ENCODE data around the gene WSB1. TPM values are rescaled to one million over a fixed set of nuclear protein-coding genes. Genes with fewer than 3 reads are reported as not detected.

The WSB1 gene
- total and polyA plus RNA-seq, 10 of the 15 experiments (the other 5 are each of a cell fraction or from before 2014, with no cell fraction given), result 26.6 to 458 (median 101) TPM

DNA sequence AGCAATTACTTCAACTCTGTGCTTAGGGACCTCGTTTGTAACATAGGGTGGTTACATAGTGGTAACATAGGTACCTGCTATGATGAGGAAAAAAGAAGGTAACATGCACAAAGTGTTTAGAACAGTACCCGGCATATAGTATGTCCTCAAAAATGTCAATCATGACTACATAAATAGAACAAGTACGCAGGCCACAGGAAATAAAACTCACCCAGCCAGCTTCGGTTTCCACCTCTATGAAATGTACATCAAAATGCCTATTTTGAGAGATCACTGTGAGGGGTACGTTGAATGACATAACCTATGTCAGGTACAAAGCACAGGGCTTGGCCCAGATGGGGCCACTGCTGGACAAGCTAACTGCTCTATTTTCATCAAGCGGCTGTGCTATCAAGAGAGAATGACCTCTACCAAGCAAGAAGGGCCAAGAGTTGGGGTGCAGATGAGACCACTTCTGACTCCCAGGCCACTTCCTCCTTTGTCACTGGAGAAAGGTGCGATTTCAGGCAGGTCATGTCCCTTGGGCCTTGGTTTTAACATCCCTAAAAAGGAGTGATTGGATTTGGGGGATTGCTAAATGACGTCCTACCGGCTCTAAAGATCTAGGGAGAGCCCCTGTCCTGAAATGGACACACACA is 45.4 kb downstream of the WSB1 start (continued):
- no peak for TF ChIP-seq MTA2 (IDR thresholded peaks at IDR 0.05; ENCODE audit: low read depth)
- TF ChIP-seq IRF4 (IDR thresholded peaks at IDR 0.05; ENCODE audit: low read depth, low read length), result no peak
- no peak for TF ChIP-seq KAT2A (conservative IDR thresholded peaks at IDR 0.05; ENCODE audit: control insufficient read depth, low read depth, low read length)
- TF ChIP-seq, protein P1, sequence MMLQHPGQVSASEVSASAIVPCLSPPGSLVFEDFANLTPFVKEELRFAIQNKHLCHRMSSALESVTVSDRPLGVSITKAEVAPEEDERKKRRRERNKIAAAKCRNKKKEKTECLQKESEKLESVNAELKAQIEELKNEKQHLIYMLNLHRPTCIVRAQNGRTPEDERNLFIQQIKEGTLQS (IDR thresholded peaks at IDR 0.05; ENCODE audit: borderline replicate concordance, extremely low read depth, low read depth, low read length), result no peak
- no peak for TF ChIP-seq TARDBP (IDR thresholded peaks at IDR 0.05; ENCODE audit: borderline replicate concordance)
- TF ChIP-seq, protein P2, sequence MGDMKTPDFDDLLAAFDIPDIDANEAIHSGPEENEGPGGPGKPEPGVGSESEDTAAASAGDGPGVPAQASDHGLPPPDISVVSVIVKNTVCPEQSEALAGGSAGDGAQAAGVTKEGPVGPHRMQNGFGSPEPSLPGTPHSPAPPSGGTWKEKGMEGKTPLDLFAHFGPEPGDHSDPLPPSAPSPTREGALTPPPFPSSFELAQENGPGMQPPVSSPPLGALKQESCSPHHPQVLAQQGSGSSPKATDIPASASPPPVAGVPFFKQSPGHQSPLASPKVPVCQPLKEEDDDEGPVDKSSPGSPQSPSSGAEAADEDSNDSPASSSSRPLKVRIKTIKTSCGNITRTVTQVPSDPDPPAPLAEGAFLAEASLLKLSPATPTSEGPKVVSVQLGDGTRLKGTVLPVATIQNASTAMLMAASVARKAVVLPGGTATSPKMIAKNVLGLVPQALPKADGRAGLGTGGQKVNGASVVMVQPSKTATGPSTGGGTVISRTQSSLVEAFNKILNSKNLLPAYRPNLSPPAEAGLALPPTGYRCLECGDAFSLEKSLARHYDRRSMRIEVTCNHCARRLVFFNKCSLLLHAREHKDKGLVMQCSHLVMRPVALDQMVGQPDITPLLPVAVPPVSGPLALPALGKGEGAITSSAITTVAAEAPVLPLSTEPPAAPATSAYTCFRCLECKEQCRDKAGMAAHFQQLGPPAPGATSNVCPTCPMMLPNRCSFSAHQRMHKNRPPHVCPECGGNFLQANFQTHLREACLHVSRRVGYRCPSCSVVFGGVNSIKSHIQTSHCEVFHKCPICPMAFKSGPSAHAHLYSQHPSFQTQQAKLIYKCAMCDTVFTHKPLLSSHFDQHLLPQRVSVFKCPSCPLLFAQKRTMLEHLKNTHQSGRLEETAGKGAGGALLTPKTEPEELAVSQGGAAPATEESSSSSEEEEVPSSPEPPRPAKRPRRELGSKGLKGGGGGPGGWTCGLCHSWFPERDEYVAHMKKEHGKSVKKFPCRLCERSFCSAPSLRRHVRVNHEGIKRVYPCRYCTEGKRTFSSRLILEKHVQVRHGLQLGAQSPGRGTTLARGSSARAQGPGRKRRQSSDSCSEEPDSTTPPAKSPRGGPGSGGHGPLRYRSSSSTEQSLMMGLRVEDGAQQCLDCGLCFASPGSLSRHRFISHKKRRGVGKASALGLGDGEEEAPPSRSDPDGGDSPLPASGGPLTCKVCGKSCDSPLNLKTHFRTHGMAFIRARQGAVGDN (IDR thresholded peaks at IDR 0.05), result no peak
- no peak for TF ChIP-seq HDAC6 (IDR thresholded peaks at IDR 0.05; ENCODE audit: unreplicated experiment)
- 0 out of 2 replicates have a peak, but pooled peaks have one; percentile 33 for TF ChIP-seq ATF7 (IDR thresholded peaks at IDR 0.05; ENCODE audit: low read depth)
- TF ChIP-seq BACH1 (IDR thresholded peaks at IDR 0.05; ENCODE audit: borderline replicate concordance), result no peak
- TF ChIP-seq, protein P3, sequence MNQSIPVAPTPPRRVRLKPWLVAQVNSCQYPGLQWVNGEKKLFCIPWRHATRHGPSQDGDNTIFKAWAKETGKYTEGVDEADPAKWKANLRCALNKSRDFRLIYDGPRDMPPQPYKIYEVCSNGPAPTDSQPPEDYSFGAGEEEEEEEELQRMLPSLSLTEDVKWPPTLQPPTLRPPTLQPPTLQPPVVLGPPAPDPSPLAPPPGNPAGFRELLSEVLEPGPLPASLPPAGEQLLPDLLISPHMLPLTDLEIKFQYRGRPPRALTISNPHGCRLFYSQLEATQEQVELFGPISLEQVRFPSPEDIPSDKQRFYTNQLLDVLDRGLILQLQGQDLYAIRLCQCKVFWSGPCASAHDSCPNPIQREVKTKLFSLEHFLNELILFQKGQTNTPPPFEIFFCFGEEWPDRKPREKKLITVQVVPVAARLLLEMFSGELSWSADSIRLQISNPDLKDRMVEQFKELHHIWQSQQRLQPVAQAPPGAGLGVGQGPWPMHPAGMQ (IDR thresholded peaks at IDR 0.05; ENCODE audit: borderline replicate concordance), result no peak
- no peak for TF ChIP-seq FOS (IDR thresholded peaks at IDR 0.05; ENCODE audit: borderline replicate concordance, extremely low read depth, insufficient read length)
- TF ChIP-seq ZZZ3 (IDR thresholded peaks at IDR 0.05; ENCODE audit: control insufficient read depth, insufficient read length, low read depth), result no peak
- TF ChIP-seq, protein P4, sequence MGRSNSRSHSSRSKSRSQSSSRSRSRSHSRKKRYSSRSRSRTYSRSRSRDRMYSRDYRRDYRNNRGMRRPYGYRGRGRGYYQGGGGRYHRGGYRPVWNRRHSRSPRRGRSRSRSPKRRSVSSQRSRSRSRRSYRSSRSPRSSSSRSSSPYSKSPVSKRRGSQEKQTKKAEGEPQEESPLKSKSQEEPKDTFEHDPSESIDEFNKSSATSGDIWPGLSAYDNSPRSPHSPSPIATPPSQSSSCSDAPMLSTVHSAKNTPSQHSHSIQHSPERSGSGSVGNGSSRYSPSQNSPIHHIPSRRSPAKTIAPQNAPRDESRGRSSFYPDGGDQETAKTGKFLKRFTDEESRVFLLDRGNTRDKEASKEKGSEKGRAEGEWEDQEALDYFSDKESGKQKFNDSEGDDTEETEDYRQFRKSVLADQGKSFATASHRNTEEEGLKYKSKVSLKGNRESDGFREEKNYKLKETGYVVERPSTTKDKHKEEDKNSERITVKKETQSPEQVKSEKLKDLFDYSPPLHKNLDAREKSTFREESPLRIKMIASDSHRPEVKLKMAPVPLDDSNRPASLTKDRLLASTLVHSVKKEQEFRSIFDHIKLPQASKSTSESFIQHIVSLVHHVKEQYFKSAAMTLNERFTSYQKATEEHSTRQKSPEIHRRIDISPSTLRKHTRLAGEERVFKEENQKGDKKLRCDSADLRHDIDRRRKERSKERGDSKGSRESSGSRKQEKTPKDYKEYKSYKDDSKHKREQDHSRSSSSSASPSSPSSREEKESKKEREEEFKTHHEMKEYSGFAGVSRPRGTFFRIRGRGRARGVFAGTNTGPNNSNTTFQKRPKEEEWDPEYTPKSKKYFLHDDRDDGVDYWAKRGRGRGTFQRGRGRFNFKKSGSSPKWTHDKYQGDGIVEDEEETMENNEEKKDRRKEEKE (IDR thresholded peaks at IDR 0.05), result no peak
- no peak for TF ChIP-seq NFYB (IDR thresholded peaks at IDR 0.05; ENCODE audit: insufficient read depth, low read depth, low read length)
- no peak for TF ChIP-seq IKZF1 (conservative IDR thresholded peaks at IDR 0.05)
- TF ChIP-seq SMAD5 (IDR thresholded peaks at IDR 0.05; ENCODE audit: low read depth), result no peak
- TF ChIP-seq, protein P5, sequence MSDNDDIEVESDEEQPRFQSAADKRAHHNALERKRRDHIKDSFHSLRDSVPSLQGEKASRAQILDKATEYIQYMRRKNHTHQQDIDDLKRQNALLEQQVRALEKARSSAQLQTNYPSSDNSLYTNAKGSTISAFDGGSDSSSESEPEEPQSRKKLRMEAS (IDR thresholded peaks at IDR 0.05; ENCODE audit: low read depth, low read length), result no peak
- no peak for TF ChIP-seq BHLHE40 (IDR thresholded peaks at IDR 0.05; ENCODE audit: borderline replicate concordance in 1 of 2, low read depth in 2 of 2, low read length in 1 of 2)
- TF ChIP-seq MEF2A (IDR thresholded peaks at IDR 0.05; ENCODE audit: insufficient read depth, low read depth, low read length), result peak; percentile 82; the same call in 1 of the 2 replicates
- no peak for TF ChIP-seq NR2C2 (IDR thresholded peaks at IDR 0.05; ENCODE audit: borderline replicate concordance, control insufficient read depth, insufficient read length, low read depth)

Data from GM12878 (cell line).